SK-N-SH treated with all-trans-retinoic acid at 6 μM for 48 hours (cell line): ENCODE results near the gene ZBTB4.

Source experiments
- BACH2 ChIP-seq: fragments of 250-450 bp; sonication (Bioruptor Pico); IDR thresholded peaks from 2 replicates; pipeline ENCODE4 v1.9.0; 2021; ENCODE audit warnings: mild to moderate bottlenecking, borderline replicate concordance
- CSDC2 ChIP-seq: fragments of 250-450 bp; sonication (Bioruptor Pico); IDR thresholded peaks from 2 replicates; pipeline ENCODE4 v1.5.0; 2020; ENCODE audit warnings: mild to moderate bottlenecking, moderate library complexity
- TF ChIP-seq, protein P1 (sequence below): fragments of 250-450 bp; sonication (Bioruptor Pico); IDR thresholded peaks from 2 replicates; pipeline ENCODE4 v1.8.0; 2020; ENCODE audit warnings: mild to moderate bottlenecking, moderate library complexity, borderline replicate concordance

GRCh38 chr17:7502171-7502847 lies 22.9 kb upstream of the ZBTB4 start:
- TF ChIP-seq BACH2: no peak
- TF ChIP-seq, protein P1, sequence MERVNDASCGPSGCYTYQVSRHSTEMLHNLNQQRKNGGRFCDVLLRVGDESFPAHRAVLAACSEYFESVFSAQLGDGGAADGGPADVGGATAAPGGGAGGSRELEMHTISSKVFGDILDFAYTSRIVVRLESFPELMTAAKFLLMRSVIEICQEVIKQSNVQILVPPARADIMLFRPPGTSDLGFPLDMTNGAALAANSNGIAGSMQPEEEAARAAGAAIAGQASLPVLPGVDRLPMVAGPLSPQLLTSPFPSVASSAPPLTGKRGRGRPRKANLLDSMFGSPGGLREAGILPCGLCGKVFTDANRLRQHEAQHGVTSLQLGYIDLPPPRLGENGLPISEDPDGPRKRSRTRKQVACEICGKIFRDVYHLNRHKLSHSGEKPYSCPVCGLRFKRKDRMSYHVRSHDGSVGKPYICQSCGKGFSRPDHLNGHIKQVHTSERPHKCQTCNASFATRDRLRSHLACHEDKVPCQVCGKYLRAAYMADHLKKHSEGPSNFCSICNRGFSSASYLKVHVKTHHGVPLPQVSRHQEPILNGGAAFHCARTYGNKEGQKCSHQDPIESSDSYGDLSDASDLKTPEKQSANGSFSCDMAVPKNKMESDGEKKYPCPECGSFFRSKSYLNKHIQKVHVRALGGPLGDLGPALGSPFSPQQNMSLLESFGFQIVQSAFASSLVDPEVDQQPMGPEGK: no peak
- no peak for TF ChIP-seq CSDC2 (CRISPR knock-in tag)
